Adipocyte (in vitro differentiated cells): ENCODE results near the gene SDC3.

Experiments used
- DNase-seq: peaks from one replicate; pipeline ENCODE4 v3.0.0-alpha.2; 2015; ENCODE audit warnings: low read depth
- H3K27me3 ChIP-seq: replicated peaks from 2 replicates; pipeline ENCODE4 v1.7.0; 2013; ENCODE audit warnings: mild to moderate bottlenecking, low read length, moderate library complexity; ENCODE audit not compliant: control insufficient read depth, insufficient read depth
- H3K36me3 ChIP-seq: 2 replicates; pipeline ENCODE4 v1.7.0; 2013; ENCODE audit warnings: low read length, mild to moderate bottlenecking, moderate library complexity; ENCODE audit not compliant: control insufficient read depth, insufficient read depth, severe bottlenecking
- H3K4me1 ChIP-seq: 2 replicates; pipeline ENCODE4 v1.7.0; 2013; ENCODE audit warnings: mild to moderate bottlenecking, low read length, moderate library complexity; ENCODE audit not compliant: control insufficient read depth, insufficient read depth
- H3K4me3 ChIP-seq: 2 replicates; pipeline ENCODE4 v1.7.0; 2013; ENCODE audit warnings: mild to moderate bottlenecking, low read length, moderate library complexity
- H3K9ac ChIP-seq: 2 replicates; pipeline ENCODE4 v1.7.0; 2013; ENCODE audit warnings: mild to moderate bottlenecking, low read length, moderate library complexity
- H3K9me3 ChIP-seq: 2 replicates; pipeline ENCODE4 v1.7.0; 2013; ENCODE audit warnings: mild to moderate bottlenecking, low read length, moderate library complexity; ENCODE audit not compliant: control insufficient read depth

Gene SDC3

GRCh38 chr1:30822966-30823581 is 85.5 kb downstream of the SDC3 start:
- peak overlapping the region; percentile 91 for H3K9ac ChIP-seq
- no peaks in the 10 kb centered on the region for H3K36me3 ChIP-seq
- peaks cover 10% of the 10 kb centered on the region for H3K27me3 ChIP-seq
- H3K4me1 ChIP-seq: peaks cover 48% of the 10 kb centered on the region
- H3K4me3 ChIP-seq: peak overlapping the region; percentile 82
- H3K9me3 ChIP-seq: no peaks in the 10 kb centered on the region
- DNase-seq: peak; percentile 29

- Histone ChIP-seq H3K36me3 (no peaks in the 10 kb centered on the region), H3K4me1 (peaks cover 52% of the 10 kb centered on the region), H3K9ac (peak overlapping the region; percentile 26), H3K27me3 (peaks cover 4% of the 10 kb centered on the region), H3K4me3 (no peak overlapping the region), H3K9me3 (no peaks in the 10 kb centered on the region)
- no peak for DNase-seq
These were observed 86.6 kb downstream of the SDC3 start for GRCh38 chr1:30822006-30822405.

- Histone ChIP-seq H3K4me1 (peaks cover 66% of the 10 kb centered on the region), H3K9ac (no peak overlapping the region), H3K36me3 (no peaks in the 10 kb centered on the region), H3K4me3 (no peak overlapping the region), H3K27me3 (peaks cover 4% of the 10 kb centered on the region), H3K9me3 (no peaks in the 10 kb centered on the region)
- DNase-seq: no peak
These were observed 88.3 kb downstream of the SDC3 start for GRCh38 chr1:30820299-30820698.
